UCSD-AML1 (cell line): ENCODE results near the gene PALLD.
"Not testable (repeated sequence)": the region's sequence is repeated elsewhere in the genome, so short reads cannot be mapped to it uniquely, and the experiment has no call there.

Experiments used
- DNase-seq: peaks from one replicate; lab custom pipeline; 2025; ENCODE audit not compliant: unreplicated experiment; lab: John Stamatoyannopoulos, UW

Gene PALLD

GRCh38 chr4:168784786-168785461, 288.1 kb downstream of the PALLD start:
- no peak for DNase-seq

GRCh38 chr4:168787334-168787733, 290.5 kb downstream of the PALLD start:
- DNase-seq = no peak

GRCh38 chr4:168787801-168788595, 291.1 kb downstream of the PALLD start:
- no peak for DNase-seq

GRCh38 chr4:168790898-168791297, 294.0 kb downstream of the PALLD start:
- DNase-seq = no peak

- DNase-seq = no peak
These were observed 294.5 kb downstream of the PALLD start for GRCh38 chr4:168791376-168791775.

GRCh38 chr4:168793542-168793941, 296.7 kb downstream of the PALLD start:
- DNase-seq = no peak

- no peak for DNase-seq
These were observed 297.3 kb downstream of the PALLD start for GRCh38 chr4:168794092-168794707.

GRCh38 chr4:168794881-168795280, 298.0 kb downstream of the PALLD start:
- DNase-seq = no peak

- no peak for DNase-seq
These were observed 298.5 kb downstream of the PALLD start for GRCh38 chr4:168795346-168795745.

GRCh38 chr4:168796362-168797106, 299.7 kb downstream of the PALLD start:
- no peak for DNase-seq

GRCh38 chr4:168797194-168797593, 300.3 kb downstream of the PALLD start:
- no peak for DNase-seq

GRCh38 chr4:168797738-168798375, 301.0 kb downstream of the PALLD start:
- DNase-seq = no peak

- DNase-seq = no peak
These were observed 304.1 kb downstream of the PALLD start for GRCh38 chr4:168800926-168801325.

GRCh38 chr4:168802222-168802621, 305.4 kb downstream of the PALLD start:
- DNase-seq = no peak

GRCh38 chr4:168803052-168803451, 306.2 kb downstream of the PALLD start:
- not testable (repeated sequence) for DNase-seq

GRCh38 chr4:168803732-168804131, 306.9 kb downstream of the PALLD start:
- no peak for DNase-seq

GRCh38 chr4:168804146-168804545, 307.3 kb downstream of the PALLD start:
- DNase-seq = no peak

GRCh38 chr4:168805341-168805740, 308.5 kb downstream of the PALLD start:
- no peak for DNase-seq

GRCh38 chr4:168806247-168806646, 309.4 kb downstream of the PALLD start:
- not testable (repeated sequence) for DNase-seq

- no peak for DNase-seq
These were observed 314.4 kb downstream of the PALLD start for GRCh38 chr4:168811207-168811606.
